B cell (primary cell): ENCODE measurements around the gene FHIT. TPM values are rescaled to one million over a fixed set of nuclear protein-coding genes. Genes with fewer than 3 reads are reported as not detected.

Experiments
- ATAC-seq: fragments of 200-7000 bp; cut with Tn5 transposase; one replicate; pipeline ENCODE4 v1.10.0; 2021; ENCODE audit warnings: low read depth, mild to moderate bottlenecking, moderate number of reproducible peaks, moderate library complexity
- CTCF ChIA-PET: fragments of 350-600 bp; sonication (Branson Sonifier 250); formaldehyde crosslinking; loops from one replicate; lab custom pipeline; 2021; ENCODE audit warnings: antibody characterized with exemption, inconsistent platforms; lab: Charles Lee
- POLR2A ChIA-PET: fragments of 350-600 bp; sonication (Branson Sonifier 250); formaldehyde crosslinking; loops from one replicate; lab custom pipeline; 2021; ENCODE audit warnings: antibody characterized with exemption; lab: Charles Lee
- DNase-seq: peaks from one replicate; pipeline ENCODE4 v3.0.0; 2013
- H2AFZ ChIP-seq: 2 replicates; pipeline ENCODE4 v1.6.1; 2012; ENCODE audit warnings: mild to moderate bottlenecking, low read depth, low read length; ENCODE audit not compliant: insufficient read depth, poor library complexity, severe bottlenecking
- H3K27ac ChIP-seq, 2 donors: 1 replicate in 1 of 2; 2 replicates in 1 of 2; pipeline ENCODE4 v1.5.1; 2012 to 2013; ENCODE audit warnings: low read length in 2 of 2, mild to moderate bottlenecking in 2 of 2, moderate library complexity in 1 of 2
- H3K27me3 ChIP-seq, 4 experiments: fragments of 200-600 bp in 1 of 4; sonication (generic) in 1 of 4; replicated peaks in 1 of 4; 1 replicate in 2 of 4; 2 replicates in 2 of 4; pipeline versions ENCODE4 v1.6.1 to v1.7.0; 2013 to 2016; ENCODE audit warnings: low read length in 3 of 4, mild to moderate bottlenecking in 2 of 4, mixed read lengths in 1 of 4, moderate library complexity in 1 of 4; ENCODE audit not compliant: insufficient read depth in 4 of 4, control insufficient read depth in 3 of 4; ENCODE audit errors: control extremely low read depth in 1 of 4
- H3K36me3 ChIP-seq, 2 experiments: replicated peaks in 1 of 2; 1 replicate in 1 of 2; 2 replicates in 1 of 2; pipeline versions ENCODE4 v1.6.1 to v1.7.1; 2013; ENCODE audit warnings: low read length in 1 of 2; ENCODE audit not compliant: insufficient read depth in 2 of 2, control insufficient read depth in 1 of 2; ENCODE audit errors: control extremely low read depth in 1 of 2, extremely low read depth in 1 of 2
- H3K4me1 ChIP-seq, 2 donors: fragments of 200-600 bp in 1 of 2; sonication (generic) in 1 of 2; 1 replicate in 1 of 2; 2 replicates in 1 of 2; pipeline versions ENCODE4 v1.5.1 to v1.6.1; 2013 to 2017; ENCODE audit warnings: low read length in 2 of 2; ENCODE audit not compliant: control insufficient read depth in 2 of 2, insufficient read depth in 2 of 2
- H3K4me2 ChIP-seq: replicated peaks from 2 replicates; pipeline ENCODE3; 2012; ENCODE audit warnings: mild to moderate bottlenecking, low read depth, low read length; ENCODE audit not compliant: poor library complexity, severe bottlenecking
- H3K4me3 ChIP-seq, 5 experiments: fragments of 200-600 bp in 1 of 5; sonication (generic) in 1 of 5; 1 replicate in 3 of 5; 2 replicates in 2 of 5; pipeline versions ENCODE4 v1.5.1 to v1.7.0; 2011 to 2016; ENCODE audit warnings: low read length in 4 of 5, mild to moderate bottlenecking in 4 of 5, low read depth in 2 of 5, control low read depth in 1 of 5, moderate library complexity in 1 of 5; ENCODE audit not compliant: insufficient read depth in 1 of 5; ENCODE audit errors: control extremely low read depth in 1 of 5, extremely low read depth in 1 of 5
- H3K79me2 ChIP-seq: fragments of 200-600 bp; sonication (generic); one replicate; pipeline ENCODE4 v1.6.0; 2016; ENCODE audit warnings: low read length; ENCODE audit not compliant: control insufficient read depth, insufficient read depth
- H3K9ac ChIP-seq: fragments of 200-600 bp; sonication (generic); 2 replicates; pipeline ENCODE4 v1.6.1; 2017; ENCODE audit warnings: mild to moderate bottlenecking, low read length, moderate library complexity
- H3K9me3 ChIP-seq, 3 donors: one replicate each; pipeline versions ENCODE4 v1.6.1 to v1.7.1; 2013; ENCODE audit warnings: low read length in 2 of 3; ENCODE audit not compliant: control insufficient read depth in 2 of 3, insufficient read depth in 1 of 3; ENCODE audit errors: control extremely low read depth in 1 of 3
- H4K20me1 ChIP-seq: 2 replicates; pipeline ENCODE4 v1.6.0; 2012; ENCODE audit warnings: mild to moderate bottlenecking, low read length; ENCODE audit not compliant: insufficient read depth, control insufficient read depth, poor library complexity, severe bottlenecking
- H3K27ac Mint-ChIP-seq: one replicate; pipeline ENCODE4 v1.8.0; 2021; ENCODE audit warnings: mixed read lengths
- H3K27me3 Mint-ChIP-seq: one replicate; pipeline ENCODE4 v1.8.0; 2021; ENCODE audit warnings: mixed read lengths
- H3K4me1 Mint-ChIP-seq: one replicate; pipeline ENCODE4 v1.8.0; 2021; ENCODE audit warnings: mixed read lengths
- H3K4me3 Mint-ChIP-seq: one replicate; pipeline ENCODE4 v1.8.0; 2021; ENCODE audit warnings: mixed read lengths
- H3K9me3 Mint-ChIP-seq: one replicate; pipeline ENCODE4 v1.8.0; 2022; ENCODE audit warnings: mixed read lengths; ENCODE audit not compliant: insufficient read depth
- CTCF ChIP-seq: fragments of 200-600 bp; IDR thresholded peaks from one replicate; pipeline ENCODE4 v1.8.0; 2022; ENCODE audit warnings: antibody characterized with exemption, mild to moderate bottlenecking
- EZH2 ChIP-seq: IDR thresholded peaks from 2 replicates; pipeline ENCODE4 v1.6.1; 2012; ENCODE audit warnings: borderline replicate concordance, low read depth, mild to moderate bottlenecking, moderate library complexity, low read length; ENCODE audit not compliant: insufficient read depth, poor library complexity, severe bottlenecking
- WGBS: methylation state at CpG from one replicate; pipeline ENCODE4 v1.1.5; 2013; ENCODE audit warnings: missing lambda C conversion rate; ENCODE audit not compliant: insufficient coverage; 5-methylcytosine and 5-hydroxymethylcytosine counted together
- intact Hi-C: fragments of 100-400 bp; cut with micrococcal nuclease; formaldehyde crosslinking; loops from one replicate; pipeline ENCODE4 v1.10.0; 2022
- polyA plus RNA-seq: library from polyadenylated mRNA; depleted of rRNA; stranded (reverse); fragments of >200 nt; gene quantifications from 2 replicates; pipeline ENCODE4 v1.2.3, GENCODE V29; 2012
- total RNA-seq, 2 donors: library from RNA; stranded (reverse); fragments of 120-200 nt in 1 of 2; gene quantifications; 1 replicate in 1 of 2; 2 replicates in 1 of 2; pipeline versions ENCODE4 v1.2.3 to v1.2.4, GENCODE V29; 2013 to 2022

The FHIT gene
- total and polyA plus RNA-seq, 2 donors (not counting 1 experiment from before 2014, with no cell fraction given), result 1.7 to 7.8 TPM

GRCh38 chr3:60746695-60747416, 504.4 kb downstream of the FHIT start:
- no peak for DNase-seq
- no peak overlapping the region for H3K9ac ChIP-seq
- Mint-ChIP-seq H3K4me1 (no peaks in the 10 kb centered on the region), H3K27me3 (no peaks in the 10 kb centered on the region), H3K9me3 (peaks cover 6% of the 10 kb centered on the region), H3K4me3 (no peak overlapping the region), H3K27ac (no peak overlapping the region)
- no peaks in the 10 kb centered on the region for H3K4me1 ChIP-seq
- no peak overlapping the region for H3K27ac ChIP-seq
- intact Hi-C loops, result no loop called here
- no peak for ATAC-seq
- ChIA-PET CTCF (no interaction called here), POLR2A (no interaction called here)
- H4K20me1 ChIP-seq, result no peaks in the 10 kb centered on the region
- 60% methylated on average over 1 of the region's 3 CpGs for WGBS
- H3K9me3 ChIP-seq, result peaks cover 1 to 4% (median 4%) of the 10 kb centered on the region in 3 donors
- no peak overlapping the region for H2AFZ ChIP-seq
- TF ChIP-seq EZH2 (no peak), CTCF (no peak)
- H3K4me3 ChIP-seq, result no peak overlapping the region
- H3K36me3 ChIP-seq, result no peaks in the 10 kb centered on the region
- H3K27me3 ChIP-seq, result no peaks in the 10 kb centered on the region
- H3K79me2 ChIP-seq, result no peaks in the 10 kb centered on the region
- no peak overlapping the region for H3K4me2 ChIP-seq

DNA sequence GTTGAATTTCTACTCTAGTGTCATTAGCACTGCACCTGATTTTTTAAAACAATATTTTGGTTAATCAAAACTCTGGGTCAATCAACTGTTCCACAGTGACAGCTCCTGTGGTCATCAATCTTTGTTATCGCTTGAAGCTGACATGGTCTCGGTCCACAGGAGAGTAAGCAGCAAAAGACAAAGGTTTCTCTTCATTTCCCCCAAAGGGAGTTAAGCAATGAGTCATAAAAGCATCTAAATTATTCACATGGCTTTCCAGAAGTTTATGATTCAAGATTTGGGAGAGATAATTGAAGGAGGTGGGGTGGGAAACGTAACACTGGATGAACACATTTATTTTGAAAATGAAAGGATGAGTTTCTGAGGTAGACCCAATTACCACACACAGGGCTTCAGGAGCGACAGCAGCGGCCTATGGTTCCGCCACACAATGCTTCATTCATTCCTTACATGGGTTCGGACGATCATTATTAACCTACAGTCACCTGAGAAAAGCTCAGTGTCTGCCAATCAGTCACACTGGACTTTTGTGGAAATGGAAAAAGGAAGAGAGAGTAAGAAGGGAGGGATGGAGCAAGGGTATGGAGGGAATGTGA, 505.1 kb downstream of the FHIT start:
- CTCF ChIA-PET, result no interaction called here

More for the DNA sequence above, 505.1 kb downstream of the FHIT start:
- Histone ChIP-seq H2AFZ (no peak overlapping the region), H4K20me1 (no peaks in the 10 kb centered on the region), H3K79me2 (no peaks in the 10 kb centered on the region), H3K27ac (no peak overlapping the region), H3K36me3 (no peaks in the 10 kb centered on the region), H3K4me3 (no peak overlapping the region), H3K4me1 (no peaks in the 10 kb centered on the region), H3K9ac (no peak overlapping the region), H3K27me3 (no peaks in the 10 kb centered on the region), H3K9me3 (peaks cover 1 to 4% (median 4%) of the 10 kb centered on the region in 3 donors), H3K4me2 (no peak overlapping the region)
- ATAC-seq, result no peak
- WGBS, result 92% methylated on average over 2 of the region's 8 CpGs
- intact Hi-C loops, result no loop called here
- H3K4me3 Mint-ChIP-seq, result no peak overlapping the region
- H3K27ac Mint-ChIP-seq, result no peak overlapping the region
- DNase-seq, result no peak
- no peak for TF ChIP-seq EZH2
- no peak for TF ChIP-seq CTCF
- H3K4me1 Mint-ChIP-seq, result no peaks in the 10 kb centered on the region
- peaks cover 6% of the 10 kb centered on the region for H3K9me3 Mint-ChIP-seq
- H3K27me3 Mint-ChIP-seq, result no peaks in the 10 kb centered on the region
- POLR2A ChIA-PET, result no interaction called here
